ENCODE measurements around the gene MON1B. TPM values are rescaled to one million over a fixed set of nuclear protein-coding genes. Genes with fewer than 3 reads are reported as not detected.
"Not testable (repeated sequence)": the region's sequence is repeated elsewhere in the genome, so short reads cannot be mapped to it uniquely, and the experiment has no call there.

The MON1B gene
- 32.5 TPM for polyA plus RNA-seq
- long read RNA-seq, donor 1, full-length matches to known transcripts: 3 of 3 reads
- long read RNA-seq, donor 1, partial matches to known transcripts: 0 of 3 reads
- long read RNA-seq, donor 1, other reads (novel, unspliced or antisense): 0 of 3 reads
- long read RNA-seq, donor 2, full-length matches to known transcripts: 13 of 13 reads
- long read RNA-seq, donor 2, partial matches to known transcripts: 0 of 13 reads
- long read RNA-seq, donor 2, other reads (novel, unspliced or antisense): 0 of 13 reads
- long read RNA-seq, donor 3: 0 reads
- long read RNA-seq, donor 4, partial matches to known transcripts: 0 of 1 reads
- long read RNA-seq, donor 4, other reads (novel, unspliced or antisense): 0 of 1 reads
- long read RNA-seq, donor 5, full-length matches to known transcripts: 5 of 5 reads
- long read RNA-seq, donor 5, partial matches to known transcripts: 0 of 5 reads
- long read RNA-seq, donor 5, other reads (novel, unspliced or antisense): 0 of 5 reads
- long read RNA-seq, donor 6, full-length matches to known transcripts: 17 of 17 reads
- long read RNA-seq, donor 6, partial matches to known transcripts: 0 of 17 reads
- long read RNA-seq, donor 6, other reads (novel, unspliced or antisense): 0 of 17 reads
- long read RNA-seq, donor 7, partial matches to known transcripts: 0 of 1 reads
- long read RNA-seq, donor 7, other reads (novel, unspliced or antisense): 0 of 1 reads
- long read RNA-seq, donor 8, full-length matches to known transcripts: 12 of 12 reads
- long read RNA-seq, donor 8, partial matches to known transcripts: 0 of 12 reads
- long read RNA-seq, donor 8, other reads (novel, unspliced or antisense): 0 of 12 reads
- long read RNA-seq, donor 9, full-length matches to known transcripts: 8 of 8 reads
- long read RNA-seq, donor 9, partial matches to known transcripts: 0 of 8 reads
- long read RNA-seq, donor 9, other reads (novel, unspliced or antisense): 0 of 8 reads
- long read RNA-seq, donor 10, full-length matches to known transcripts: 11 of 11 reads
- long read RNA-seq, donor 10, partial matches to known transcripts: 0 of 11 reads
- long read RNA-seq, donor 10, other reads (novel, unspliced or antisense): 0 of 11 reads
- long read RNA-seq, donor 11, full-length matches to known transcripts: 6 of 6 reads
- long read RNA-seq, donor 11, partial matches to known transcripts: 0 of 6 reads
- long read RNA-seq, donor 11, other reads (novel, unspliced or antisense): 0 of 6 reads

DNA sequence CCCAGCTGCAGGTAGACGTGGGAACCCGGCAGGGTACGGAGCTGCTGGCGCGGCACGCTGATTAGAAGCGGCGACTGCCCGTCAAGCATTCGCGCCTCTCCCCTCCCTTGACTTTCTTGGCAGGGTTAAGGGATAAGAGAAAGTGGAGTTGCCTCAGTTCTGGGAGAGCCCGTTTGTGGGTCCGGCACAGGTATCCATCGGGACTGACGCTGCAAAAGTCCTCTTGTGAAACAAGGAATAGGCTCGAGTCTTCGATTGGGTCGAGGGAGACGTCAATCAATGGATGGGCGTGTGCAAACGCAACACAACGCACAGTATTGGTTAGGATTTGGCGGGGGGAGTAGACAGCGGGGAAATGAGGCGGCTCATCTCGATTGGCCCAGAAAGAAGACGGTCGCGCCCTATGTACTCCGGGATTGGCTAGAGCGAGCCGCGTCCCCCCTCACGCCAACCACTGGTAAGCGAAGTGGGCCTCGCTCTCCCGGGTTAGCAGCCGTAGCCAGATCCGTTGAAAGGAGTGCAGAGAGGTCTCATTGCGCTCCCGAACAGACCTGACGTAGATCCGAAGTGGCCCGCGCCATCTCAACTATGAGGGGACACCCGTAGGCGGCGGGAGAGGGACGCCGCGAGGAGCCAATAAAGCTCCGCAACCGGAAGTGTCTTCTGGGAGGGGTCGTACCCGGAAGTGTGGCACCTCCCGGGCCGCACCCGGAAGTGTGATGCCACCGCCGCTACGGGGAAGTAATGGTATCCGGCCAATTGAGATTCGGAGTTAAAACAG lies at the start of gene MON1B:
MON1B (plus strand) TSS at position 713 of the 781 bp plus-strand sequence. CDS start 296 bp downstream, outside the sequence.
- no peaks in the 10 kb centered on the region for H3K27me3 ChIP-seq (ENCODE audit: control insufficient read depth, insufficient read depth, low read length)
- peak within 1 kb of the TSS; percentile 88 for H3K4me3 ChIP-seq (ENCODE audit: low read length)
- peak within 1 kb of the TSS; percentile 91 for H3K27ac ChIP-seq (ENCODE audit: low read length)
- no CpG with 5 or more reads among the region's 63 CpGs for WGBS (ENCODE audit: insufficient coverage, low lambda C conversion rate)
- peaks cover 3% of the 10 kb centered on the region for H3K9me3 ChIP-seq (ENCODE audit: control insufficient read depth, low read depth, low read length)
- H3K4me1 ChIP-seq (ENCODE audit: control insufficient read depth, insufficient read depth, low read length): no peaks in the 10 kb centered on the region
- peaks cover 25% of the 10 kb centered on the region for H3K36me3 ChIP-seq (ENCODE audit: control insufficient read depth, insufficient read depth, low read length)
- peak; percentile 97 to 100 for DNase-seq

DNA sequence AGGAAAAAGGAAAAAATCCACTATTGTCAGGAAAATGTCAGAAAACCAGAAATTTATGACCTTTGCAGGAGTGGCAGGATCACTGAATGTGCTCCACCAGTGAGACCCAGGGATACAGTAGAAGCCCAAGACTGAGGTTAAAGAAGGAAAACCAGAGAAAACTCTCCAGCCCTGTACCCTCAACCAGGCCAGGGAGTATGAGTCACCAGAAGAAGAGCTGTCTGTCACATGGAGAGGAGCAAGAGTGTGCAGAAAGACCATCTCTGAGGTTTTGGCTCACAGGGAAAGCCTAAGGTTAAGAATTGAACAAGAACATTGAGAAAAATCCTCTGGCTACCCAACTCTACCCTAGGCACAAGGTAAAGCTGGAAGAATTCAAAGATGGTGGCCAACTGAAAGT lies 47.6 kb upstream of the MON1B start:
- H3K4me1 ChIP-seq (ENCODE audit: control insufficient read depth, insufficient read depth, low read length): no peaks in the 10 kb centered on the region
- no peaks in the 10 kb centered on the region for H3K27me3 ChIP-seq (ENCODE audit: control insufficient read depth, insufficient read depth, low read length)
- no peaks in the 10 kb centered on the region for H3K36me3 ChIP-seq (ENCODE audit: control insufficient read depth, insufficient read depth, low read length)
- DNase-seq: no peak
- no peak overlapping the region for H3K4me3 ChIP-seq (ENCODE audit: low read length)
- no peak overlapping the region for H3K27ac ChIP-seq (ENCODE audit: low read length)
- H3K9me3 ChIP-seq (ENCODE audit: control insufficient read depth, low read depth, low read length): no peaks in the 10 kb centered on the region

DNA sequence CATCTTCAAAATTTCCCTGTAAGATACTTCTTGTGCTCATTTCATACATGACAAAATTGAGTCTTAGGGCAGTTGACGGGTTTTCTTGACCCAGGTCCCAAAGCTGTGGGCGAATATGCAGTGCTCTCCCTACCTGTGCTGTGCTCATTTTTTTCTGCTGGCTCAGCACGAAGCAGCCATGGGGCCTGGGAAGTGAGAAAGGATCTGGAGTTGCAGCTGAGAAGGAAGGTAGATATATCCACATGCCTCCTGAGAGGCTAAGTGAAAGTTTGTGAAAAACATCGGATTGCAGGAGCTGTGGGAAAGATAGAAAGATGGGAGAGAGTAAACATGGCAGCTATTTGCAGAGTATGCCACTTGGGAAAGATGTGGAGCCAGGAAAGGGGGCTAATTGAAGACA lies 42.9 kb upstream of the MON1B start:
- DNase-seq: no peak
- Histone ChIP-seq H3K9me3 (ENCODE audit: control insufficient read depth, low read depth, low read length) (no peaks in the 10 kb centered on the region), H3K27me3 (ENCODE audit: control insufficient read depth, insufficient read depth, low read length) (no peaks in the 10 kb centered on the region), H3K27ac (ENCODE audit: low read length) (no peak overlapping the region), H3K4me1 (ENCODE audit: control insufficient read depth, insufficient read depth, low read length) (no peaks in the 10 kb centered on the region), H3K4me3 (ENCODE audit: low read length) (no peak overlapping the region), H3K36me3 (ENCODE audit: control insufficient read depth, insufficient read depth, low read length) (no peaks in the 10 kb centered on the region)
- 89% methylated on average over 1 of the region's 4 CpGs for WGBS (ENCODE audit: insufficient coverage, low lambda C conversion rate)

- no peak for DNase-seq
- Histone ChIP-seq H3K9me3 (ENCODE audit: control insufficient read depth, low read depth, low read length) (no peaks in the 10 kb centered on the region), H3K27me3 (ENCODE audit: control insufficient read depth, insufficient read depth, low read length) (no peaks in the 10 kb centered on the region), H3K27ac (ENCODE audit: low read length) (no peak overlapping the region), H3K4me3 (ENCODE audit: low read length) (no peak overlapping the region), H3K36me3 (ENCODE audit: control insufficient read depth, insufficient read depth, low read length) (no peaks in the 10 kb centered on the region), H3K4me1 (ENCODE audit: control insufficient read depth, insufficient read depth, low read length) (no peaks in the 10 kb centered on the region)
- 100% methylated on average over 1 of the region's 3 CpGs for WGBS (ENCODE audit: insufficient coverage, low lambda C conversion rate)
Observed at GRCh38 chr16:77157346-77158058, 33.5 kb upstream of the MON1B start.

DNA sequence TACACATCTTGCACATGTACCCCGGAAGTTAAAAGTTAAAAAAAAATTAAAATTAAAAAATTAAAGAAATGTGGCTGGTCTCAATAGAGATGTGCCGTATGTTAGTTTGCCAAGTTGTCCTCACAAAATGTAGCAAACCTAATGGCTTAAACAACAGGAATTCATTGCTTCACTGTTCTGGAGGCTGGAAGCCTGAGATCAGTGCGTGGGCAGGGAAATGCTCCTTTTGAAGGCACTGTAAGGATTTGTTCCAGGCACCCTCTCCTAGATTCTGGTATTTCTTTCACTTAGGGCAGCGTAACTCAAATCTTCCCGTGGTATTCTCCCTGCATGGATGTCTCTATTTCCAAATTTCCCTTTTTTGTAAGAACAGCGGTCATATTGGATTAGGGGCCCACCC lies 32.7 kb upstream of the MON1B start:
- Histone ChIP-seq H3K4me3 (ENCODE audit: low read length) (no peak overlapping the region), H3K36me3 (ENCODE audit: control insufficient read depth, insufficient read depth, low read length) (no peaks in the 10 kb centered on the region), H3K27me3 (ENCODE audit: control insufficient read depth, insufficient read depth, low read length) (no peaks in the 10 kb centered on the region), H3K27ac (ENCODE audit: low read length) (no peak overlapping the region), H3K9me3 (ENCODE audit: control insufficient read depth, low read depth, low read length) (no peaks in the 10 kb centered on the region), H3K4me1 (ENCODE audit: control insufficient read depth, insufficient read depth, low read length) (no peaks in the 10 kb centered on the region)
- 100% methylated on average over 2 of the region's 6 CpGs for WGBS (ENCODE audit: insufficient coverage, low lambda C conversion rate)
- DNase-seq: no peak

- WGBS (ENCODE audit: insufficient coverage, low lambda C conversion rate): 80% methylated on average over 1 of the region's 2 CpGs
- DNase-seq: no peak
- Histone ChIP-seq H3K36me3 (ENCODE audit: control insufficient read depth, insufficient read depth, low read length) (no peaks in the 10 kb centered on the region), H3K27ac (ENCODE audit: low read length) (no peak overlapping the region), H3K4me1 (ENCODE audit: control insufficient read depth, insufficient read depth, low read length) (no peaks in the 10 kb centered on the region), H3K27me3 (ENCODE audit: control insufficient read depth, insufficient read depth, low read length) (no peaks in the 10 kb centered on the region), H3K9me3 (ENCODE audit: control insufficient read depth, low read depth, low read length) (no peaks in the 10 kb centered on the region), H3K4me3 (ENCODE audit: low read length) (no peak overlapping the region)
Observed at GRCh38 chr16:77165006-77165405, 26.0 kb upstream of the MON1B start.

- not testable (repeated sequence) for DNase-seq; H3K9me3 ChIP-seq (ENCODE audit: control insufficient read depth, low read depth, low read length); H3K4me1 ChIP-seq (ENCODE audit: control insufficient read depth, insufficient read depth, low read length); H3K36me3 ChIP-seq (ENCODE audit: control insufficient read depth, insufficient read depth, low read length); H3K27ac ChIP-seq (ENCODE audit: low read length); H3K4me3 ChIP-seq (ENCODE audit: low read length); H3K27me3 ChIP-seq (ENCODE audit: control insufficient read depth, insufficient read depth, low read length)
- 100% methylated on average over 1 of the region's 9 CpGs for WGBS (ENCODE audit: insufficient coverage, low lambda C conversion rate)
Observed at GRCh38 chr16:77165536-77166236, 25.3 kb upstream of the MON1B start.

- Histone ChIP-seq H3K9me3 (ENCODE audit: control insufficient read depth, low read depth, low read length) (no peaks in the 10 kb centered on the region), H3K27me3 (ENCODE audit: control insufficient read depth, insufficient read depth, low read length) (no peaks in the 10 kb centered on the region), H3K27ac (ENCODE audit: low read length) (no peak overlapping the region), H3K4me3 (ENCODE audit: low read length) (no peak overlapping the region), H3K36me3 (ENCODE audit: control insufficient read depth, insufficient read depth, low read length) (no peaks in the 10 kb centered on the region), H3K4me1 (ENCODE audit: control insufficient read depth, insufficient read depth, low read length) (no peaks in the 10 kb centered on the region)
- whole genome bisulfite sequencing (ENCODE audit: insufficient coverage, low lambda C conversion rate): 100% methylated on average over 2 of the region's 2 CpGs
- no peak for DNase-seq
Observed at GRCh38 chr16:77166726-77167125, 24.3 kb upstream of the MON1B start.

DNA sequence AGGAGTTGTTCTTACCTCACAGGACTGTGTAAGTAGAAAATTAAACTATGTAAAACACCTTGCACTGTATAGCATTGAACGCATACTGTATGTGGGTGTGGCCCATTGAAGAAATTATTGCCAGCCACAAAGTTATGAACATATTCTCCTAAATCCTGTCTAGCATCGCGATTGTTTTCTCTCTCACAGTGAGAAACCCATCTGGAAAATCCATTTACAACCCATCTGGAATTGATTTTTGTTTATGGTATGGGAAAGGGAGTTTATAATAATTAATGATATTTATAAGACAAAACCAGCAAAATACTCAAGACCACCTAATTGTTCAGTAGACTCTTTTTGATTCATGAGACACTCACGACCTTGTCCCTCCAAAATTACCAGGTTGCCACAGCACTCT lies 22.1 kb upstream of the MON1B start:
- no peaks in the 10 kb centered on the region for H3K4me1 ChIP-seq (ENCODE audit: control insufficient read depth, insufficient read depth, low read length)
- WGBS (ENCODE audit: insufficient coverage, low lambda C conversion rate): 100% methylated on average over 1 of the region's 4 CpGs
- H3K9me3 ChIP-seq (ENCODE audit: control insufficient read depth, low read depth, low read length): no peaks in the 10 kb centered on the region
- H3K4me3 ChIP-seq (ENCODE audit: low read length): no peak overlapping the region
- no peaks in the 10 kb centered on the region for H3K27me3 ChIP-seq (ENCODE audit: control insufficient read depth, insufficient read depth, low read length)
- no peak overlapping the region for H3K27ac ChIP-seq (ENCODE audit: low read length)
- no peaks in the 10 kb centered on the region for H3K36me3 ChIP-seq (ENCODE audit: control insufficient read depth, insufficient read depth, low read length)
- DNase-seq: no peak

Measured in large intestine (tissue), 12 donors.